ENCODE measurements around the gene RNASEH2C. TPM values are rescaled to one million over a fixed set of nuclear protein-coding genes. Genes with fewer than 3 reads are reported as not detected.

Gene RNASEH2C
- total RNA-seq, 2 experiments from 2014 or later, result 25.3 to 25.9 TPM

- DNase-seq, result no peak
- ATAC-seq (ENCODE audit: poor library complexity), result no peak
- H3K4me1 Mint-ChIP-seq (ENCODE audit: low read depth), result no peaks in the 10 kb centered on the region
- Histone ChIP-seq H3K4me1 (ENCODE audit: insufficient read depth, low read length) (peaks cover 4% of the 10 kb centered on the region), H3K4me3 (ENCODE audit: low read length) (no peak overlapping the region), H3K36me3 (ENCODE audit: insufficient read depth, low read length) (no peaks in the 10 kb centered on the region), H3K27me3 (ENCODE audit: control insufficient read depth in 1 of 2, insufficient read depth in 2 of 2, low read length in 2 of 2) (no peaks in the 10 kb centered on the region), H3K9me3 (ENCODE audit: control insufficient read depth in 1 of 2, insufficient read depth in 1 of 2, low read length in 2 of 2) (no peaks in the 10 kb centered on the region), H3K27ac (ENCODE audit: low read depth in 1 of 2, low read length in 2 of 2) (no peak overlapping the region)
- H3K4me3 Mint-ChIP-seq, result no peak overlapping the region
- POLR2A ChIA-PET, result no interaction called here
- CTCF ChIA-PET, result no interaction called here
- no peak for TF ChIP-seq CTCF (IDR thresholded peaks at IDR 0.05)
- peaks cover 5% of the 10 kb centered on the region for H3K27me3 Mint-ChIP-seq
- intact Hi-C loops (cut with DNase I, micrococcal nuclease), result no loop called here
- H3K36me3 Mint-ChIP-seq (ENCODE audit: low read depth), result no peaks in the 10 kb centered on the region
- no peak overlapping the region for H3K27ac Mint-ChIP-seq
- H3K9me3 Mint-ChIP-seq, result no peaks in the 10 kb centered on the region
These were observed 18.9 kb downstream of the RNASEH2C start for GRCh38 chr11:65701686-65702085.

- no peak for DNase-seq
- Histone ChIP-seq H3K4me1 (ENCODE audit: insufficient read depth, low read length) (no peaks in the 10 kb centered on the region), H3K9me3 (ENCODE audit: control insufficient read depth in 1 of 2, insufficient read depth in 1 of 2, low read length in 2 of 2) (no peaks in the 10 kb centered on the region), H3K27ac (ENCODE audit: low read depth in 1 of 2, low read length in 2 of 2) (no peak overlapping the region), H3K4me3 (ENCODE audit: low read length) (no peak overlapping the region), H3K27me3 (ENCODE audit: control insufficient read depth in 1 of 2, insufficient read depth in 2 of 2, low read length in 2 of 2) (no peaks in the 10 kb centered on the region), H3K36me3 (ENCODE audit: insufficient read depth, low read length) (no peaks in the 10 kb centered on the region)
- Mint-ChIP-seq H3K36me3 (ENCODE audit: low read depth) (no peaks in the 10 kb centered on the region), H3K27me3 (peaks cover 5% of the 10 kb centered on the region), H3K9me3 (no peaks in the 10 kb centered on the region), H3K27ac (no peak overlapping the region), H3K4me3 (no peak overlapping the region), H3K4me1 (ENCODE audit: low read depth) (no peaks in the 10 kb centered on the region)
- no peak for TF ChIP-seq CTCF (IDR thresholded peaks at IDR 0.05)
- ChIA-PET POLR2A (interaction anchor here (0.6 kb wide), 1 partner anchor 64 kb away, joined by 3 read pairs; no protein-coding TSS in a partner anchor), CTCF (interaction anchor here (0.5 to 1.3 kb wide), 3 partner anchors 12 to 522 kb away, joined by 3 to 6 read pairs (median 3); partner anchors contain the start of gene KAT5)
- ATAC-seq (ENCODE audit: poor library complexity), result no peak
- intact Hi-C loops (cut with DNase I, micrococcal nuclease), result no loop called here
These were observed 20.2 kb downstream of the RNASEH2C start for GRCh38 chr11:65700399-65700798.

- DNase-seq (no peak), ATAC-seq (ENCODE audit: poor library complexity) (no peak)
- Mint-ChIP-seq H3K4me3 (no peak overlapping the region), H3K4me1 (ENCODE audit: low read depth) (no peaks in the 10 kb centered on the region), H3K27ac (no peak overlapping the region), H3K27me3 (peaks cover 5% of the 10 kb centered on the region), H3K9me3 (no peaks in the 10 kb centered on the region), H3K36me3 (ENCODE audit: low read depth) (no peaks in the 10 kb centered on the region)
- no peaks in the 10 kb centered on the region for H3K27me3 ChIP-seq (ENCODE audit: control insufficient read depth in 1 of 2, insufficient read depth in 2 of 2, low read length in 2 of 2)
- CTCF ChIA-PET, result no interaction called here
- no peak for TF ChIP-seq CTCF (IDR thresholded peaks at IDR 0.05)
- H3K4me1 ChIP-seq (ENCODE audit: insufficient read depth, low read length), result no peaks in the 10 kb centered on the region
- POLR2A ChIA-PET, result no interaction called here
- no peak overlapping the region for H3K4me3 ChIP-seq (ENCODE audit: low read length)
- no peaks in the 10 kb centered on the region for H3K9me3 ChIP-seq (ENCODE audit: control insufficient read depth in 1 of 2, insufficient read depth in 1 of 2, low read length in 2 of 2)
- no peaks in the 10 kb centered on the region for H3K36me3 ChIP-seq (ENCODE audit: insufficient read depth, low read length)
- intact Hi-C loops (cut with DNase I, micrococcal nuclease), result no loop called here
- no peak overlapping the region for H3K27ac ChIP-seq (ENCODE audit: low read depth in 1 of 2, low read length in 2 of 2)
These were observed 21.3 kb downstream of the RNASEH2C start for GRCh38 chr11:65699306-65699705.

Measured in CD4-positive, alpha-beta T cell (primary cell).